CD4-positive, alpha-beta T cell treated with Interleukin-21 for 1 hour (primary cell): Measurements from ENCODE around the gene EEF2.
"Not testable (repeated sequence)": the region's sequence is repeated elsewhere in the genome, so short reads cannot be mapped to it uniquely, and the experiment has no call there.

Experiments used
- DNase-seq: peaks from one replicate; pipeline ENCODE4 v3.0.0-alpha.2; 2020

EEF2 gene

DNA sequence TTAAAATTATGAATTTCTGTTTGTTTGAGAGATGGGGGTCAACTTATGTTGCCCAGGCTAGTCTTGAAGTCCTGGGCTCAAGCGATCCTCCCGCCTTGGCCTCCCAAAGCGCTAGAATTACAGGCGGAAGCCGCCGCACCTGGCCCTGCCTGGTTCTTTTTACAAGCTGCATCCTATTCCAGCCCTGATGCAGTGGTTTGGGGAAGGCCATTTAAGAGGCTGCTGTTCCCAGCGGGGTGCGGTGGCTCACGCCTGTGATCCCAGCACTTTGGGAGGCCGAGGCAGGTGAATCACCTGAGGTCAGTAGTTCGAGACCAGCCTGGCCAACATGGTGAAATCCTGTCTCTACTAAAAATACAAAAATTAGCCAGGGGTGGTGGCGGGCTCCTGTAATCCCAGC is 17.3 kb downstream of the EEF2 start:
- not testable (repeated sequence) for DNase-seq

DNA sequence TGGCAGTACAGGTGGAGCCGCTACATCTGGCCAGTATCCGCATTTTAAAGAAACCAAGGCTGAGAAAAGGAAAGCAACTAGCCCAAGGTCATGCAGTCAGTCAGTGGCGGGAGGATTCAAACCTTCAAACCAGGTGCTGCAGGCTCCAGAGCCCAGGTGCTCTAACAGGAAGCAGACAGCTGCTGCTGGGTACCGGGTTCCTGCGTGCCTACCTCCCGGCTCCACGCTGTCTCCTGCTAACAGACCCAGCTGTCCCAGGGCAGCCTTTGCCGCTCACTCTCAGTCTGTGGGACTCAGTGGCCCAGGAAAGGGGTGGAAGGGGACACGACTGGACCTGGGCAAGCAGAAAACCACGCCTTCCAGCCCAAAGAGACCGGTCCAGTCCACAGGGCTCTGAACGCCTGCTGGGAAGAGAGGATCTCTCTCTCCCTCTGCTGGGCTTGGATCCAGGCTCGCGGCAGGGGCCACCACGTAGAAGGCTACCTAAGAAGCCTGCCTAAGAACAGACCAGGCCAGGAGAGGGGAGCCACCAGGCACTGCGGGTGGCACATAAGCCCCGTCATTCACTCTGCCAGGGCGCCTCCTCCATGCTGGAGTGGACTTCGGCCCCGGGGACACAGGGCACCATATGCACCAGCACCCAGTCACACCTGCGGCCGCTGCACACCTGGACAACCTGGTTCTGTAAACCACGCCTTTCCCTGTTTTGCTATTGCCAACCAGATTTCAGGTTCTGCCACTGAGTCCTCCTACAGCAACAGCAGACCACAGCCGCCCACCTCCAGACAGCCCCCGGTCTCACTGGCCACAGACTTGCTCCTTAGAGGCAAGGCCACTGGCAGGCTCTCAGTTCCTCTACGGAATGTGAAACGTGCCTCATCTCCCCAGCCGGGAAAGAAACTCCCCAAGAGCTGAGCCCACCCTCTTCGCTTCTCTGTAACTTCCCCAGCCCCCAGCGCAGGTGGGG is 18.9 kb downstream of the EEF2 start:
- DNase-seq: no peak

DNA sequence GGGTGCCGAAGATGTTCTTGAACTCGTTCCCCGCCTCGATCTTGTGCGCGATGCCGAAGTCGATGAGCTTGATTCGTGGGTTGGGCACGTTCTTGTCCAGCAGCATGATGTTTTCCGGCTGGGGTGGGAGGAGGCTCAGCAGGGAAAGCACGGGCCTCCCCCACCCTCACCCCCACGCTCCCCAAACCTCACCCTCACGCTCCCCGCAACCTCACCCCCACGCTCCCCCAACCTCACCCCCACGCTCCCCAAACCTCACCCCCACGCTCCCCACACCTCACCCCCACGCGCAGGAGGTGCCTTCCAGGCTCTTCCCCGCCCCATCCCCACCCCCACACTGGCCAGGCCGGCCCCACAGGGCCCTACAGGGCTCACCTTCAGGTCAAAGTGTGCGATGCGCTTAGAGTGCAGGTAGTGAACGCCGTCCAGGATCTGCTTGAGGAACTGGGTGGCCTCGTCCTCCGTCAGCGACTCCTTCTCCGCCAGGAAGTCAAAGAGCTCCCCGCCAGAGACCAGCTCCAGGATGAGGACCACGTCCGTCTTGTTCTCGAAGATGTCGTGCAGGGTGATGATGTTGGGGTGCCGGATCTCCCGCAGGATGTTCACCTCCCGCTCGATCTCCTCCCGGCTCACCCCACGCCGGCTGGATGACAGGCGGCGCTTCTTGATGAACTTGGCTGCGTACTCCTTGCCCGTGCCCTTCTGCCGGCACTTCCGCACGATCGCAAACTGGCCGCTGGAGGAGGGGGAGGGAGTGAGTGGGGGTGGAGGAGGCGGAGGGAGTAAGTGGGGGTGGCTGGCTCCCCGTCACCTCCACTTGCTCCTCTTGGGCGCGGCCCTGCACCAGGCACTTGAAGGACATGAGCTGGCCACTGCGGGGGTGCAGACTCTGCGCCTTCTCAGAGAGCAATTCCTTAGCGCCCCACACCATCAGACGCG is 20.7 kb downstream of the EEF2 start:
- DNase-seq: no peak

DNA sequence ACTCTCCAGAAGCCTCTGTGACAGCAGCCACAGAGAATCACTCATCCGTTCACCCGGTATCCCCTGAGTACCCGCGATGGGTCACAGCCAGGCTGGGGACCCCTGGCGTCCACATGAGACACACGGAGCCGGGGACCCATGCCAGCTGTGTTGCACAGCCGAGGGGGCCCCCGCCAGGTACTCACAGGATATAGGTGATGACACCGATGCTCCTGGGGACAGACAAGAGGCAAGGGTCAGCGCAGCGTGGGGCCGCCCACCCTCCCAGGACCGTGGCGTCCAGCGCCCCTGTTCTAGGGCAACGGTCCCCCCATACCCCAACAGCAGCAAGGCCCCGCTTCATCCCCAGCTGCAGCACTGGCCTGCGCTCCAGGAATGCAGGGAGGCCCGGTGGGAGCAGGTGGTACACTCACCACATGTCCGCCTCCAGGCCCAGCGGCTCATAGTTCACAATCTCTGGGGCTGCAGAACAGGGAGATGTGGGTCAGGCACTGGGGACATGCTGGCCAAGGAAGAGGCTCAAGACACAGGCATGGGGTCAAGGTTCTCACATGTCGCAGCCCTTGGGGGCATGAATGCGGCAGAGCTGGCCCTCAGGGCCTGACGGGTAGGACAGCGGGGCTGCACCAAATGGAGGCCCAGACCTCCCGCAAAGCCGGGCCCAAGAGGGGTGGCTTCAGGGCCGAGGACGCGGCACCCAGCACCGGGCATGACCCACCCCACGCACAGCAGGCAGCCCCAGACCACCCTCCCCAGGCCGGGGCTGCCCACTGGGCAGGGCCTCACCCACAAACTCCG is 21.6 kb downstream of the EEF2 start:
- DNase-seq: no peak

DNA sequence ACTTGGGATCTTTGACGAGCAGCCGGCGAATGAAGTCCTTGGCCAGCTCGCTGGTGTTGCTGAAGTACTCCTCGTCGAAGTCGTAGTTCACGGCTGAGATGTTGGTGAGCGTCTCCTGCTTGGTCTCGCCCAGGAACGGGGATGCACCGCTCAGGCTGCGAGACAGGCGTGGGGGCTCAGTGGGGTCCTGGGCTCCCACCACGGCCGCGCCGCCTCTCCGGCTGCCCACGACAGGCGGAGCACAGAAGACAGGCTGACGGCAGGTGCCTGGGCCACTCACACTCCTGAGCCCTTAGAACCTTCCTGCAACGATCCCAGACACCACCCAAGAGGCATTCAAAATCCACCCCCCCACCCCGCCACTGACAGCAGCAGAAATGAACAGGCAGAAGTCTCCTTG is 24.3 kb downstream of the EEF2 start:
- no peak for DNase-seq

DNA sequence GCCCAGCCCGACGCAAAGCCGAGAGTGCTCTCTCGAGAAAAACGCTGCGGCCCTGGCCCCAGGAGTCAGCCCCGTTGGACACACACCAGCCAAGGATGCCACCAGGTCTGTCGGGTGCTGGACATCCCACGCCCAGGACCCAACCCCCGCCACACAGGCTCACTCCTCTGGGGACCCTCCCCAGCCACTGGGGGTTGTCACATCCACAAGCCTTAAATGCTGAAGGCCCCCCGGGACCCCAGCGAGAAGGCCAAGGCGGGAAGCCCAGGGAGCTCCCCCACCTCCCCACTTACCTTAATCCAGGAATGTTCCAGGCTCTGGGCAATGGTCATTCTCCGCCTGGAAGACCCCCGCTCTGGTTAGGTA is 25.5 kb downstream of the EEF2 start:
- DNase-seq: no peak

DNA sequence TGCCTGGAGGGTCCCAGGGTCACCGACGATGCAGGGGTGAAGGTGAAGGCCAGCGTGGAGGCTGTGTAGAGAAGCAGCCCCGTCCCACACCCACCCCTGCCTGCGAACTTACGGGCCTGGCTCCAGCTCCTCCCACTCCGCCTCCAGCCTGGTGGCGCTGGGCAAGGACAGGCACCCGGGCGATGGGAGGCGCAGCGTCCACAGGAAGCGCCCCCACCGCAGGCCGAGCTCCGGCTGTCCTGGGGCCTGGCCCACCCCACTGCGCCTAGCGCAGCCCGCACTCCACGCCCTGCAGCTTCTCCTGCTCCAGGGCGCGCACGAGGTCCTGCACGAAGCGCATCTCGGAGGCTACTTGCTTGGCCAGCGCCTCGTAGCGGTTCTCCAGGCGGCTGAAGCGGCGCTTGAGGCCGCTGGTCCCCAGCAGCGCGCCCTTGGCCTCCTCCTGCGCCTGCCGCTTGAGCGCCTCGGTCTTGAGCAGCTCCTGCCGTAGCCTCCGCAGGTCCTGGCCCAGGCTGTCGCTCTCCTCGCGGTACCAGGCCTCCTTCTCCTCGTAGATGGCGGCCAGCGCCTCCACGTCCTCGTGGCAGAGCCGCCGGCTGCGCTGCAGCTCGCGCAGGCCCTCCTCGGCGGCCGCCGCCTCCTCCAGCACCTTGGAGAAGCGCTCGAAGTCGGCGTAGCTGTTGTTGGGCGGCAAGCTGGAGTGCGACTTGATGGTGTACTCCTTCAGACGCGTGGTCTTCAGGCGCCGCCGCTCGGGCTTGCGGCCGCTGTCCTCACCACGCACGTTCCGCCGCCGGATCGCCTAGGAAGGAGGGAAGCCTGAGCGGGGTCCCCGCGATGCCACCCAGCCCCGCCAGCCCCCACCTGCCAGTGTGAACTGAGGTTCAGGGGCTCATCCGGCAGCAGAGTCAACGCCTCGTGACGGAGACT is 26.2 kb downstream of the EEF2 start:
- DNase-seq: no peak

DNA sequence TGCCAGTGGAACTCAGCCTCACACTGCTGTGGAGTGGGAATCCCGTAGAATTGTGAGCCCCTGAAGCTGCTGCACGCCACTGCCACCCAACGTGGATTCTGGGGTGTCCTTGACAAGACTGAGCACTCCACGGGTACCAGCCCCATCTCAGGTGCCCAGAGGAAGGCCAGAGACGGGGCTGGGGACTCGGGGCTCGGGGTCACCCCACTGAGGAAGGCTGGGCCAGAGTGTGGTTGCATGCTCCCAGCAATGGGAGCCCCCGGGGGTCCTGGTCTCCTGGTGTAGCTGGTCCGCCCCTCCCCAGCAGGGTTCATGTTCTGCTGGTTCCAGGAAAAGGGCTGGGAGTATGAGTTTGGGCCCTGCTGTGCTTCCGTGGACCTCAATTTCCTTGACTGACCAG is 29.6 kb downstream of the EEF2 start:
- no peak for DNase-seq

DNA sequence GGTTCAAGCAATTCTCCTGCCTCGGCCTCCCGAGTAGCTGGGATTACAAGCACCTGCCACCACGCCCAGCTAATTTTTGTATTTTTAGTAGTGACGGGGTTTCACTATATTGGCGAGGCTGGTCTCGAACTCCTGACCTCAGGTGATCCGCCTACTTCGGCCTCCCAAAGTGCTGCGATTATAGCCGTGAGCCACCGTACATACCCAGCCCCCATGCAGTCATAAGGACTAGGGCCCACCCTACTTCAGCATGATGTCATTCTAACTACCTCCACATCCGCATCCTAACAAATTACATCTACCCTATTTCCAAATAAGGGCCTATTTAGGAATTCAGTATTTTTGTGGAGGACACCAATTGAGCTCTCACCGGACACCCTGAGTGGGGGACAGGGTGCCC is 30.0 kb downstream of the EEF2 start:
- DNase-seq: not testable (repeated sequence)

DNA sequence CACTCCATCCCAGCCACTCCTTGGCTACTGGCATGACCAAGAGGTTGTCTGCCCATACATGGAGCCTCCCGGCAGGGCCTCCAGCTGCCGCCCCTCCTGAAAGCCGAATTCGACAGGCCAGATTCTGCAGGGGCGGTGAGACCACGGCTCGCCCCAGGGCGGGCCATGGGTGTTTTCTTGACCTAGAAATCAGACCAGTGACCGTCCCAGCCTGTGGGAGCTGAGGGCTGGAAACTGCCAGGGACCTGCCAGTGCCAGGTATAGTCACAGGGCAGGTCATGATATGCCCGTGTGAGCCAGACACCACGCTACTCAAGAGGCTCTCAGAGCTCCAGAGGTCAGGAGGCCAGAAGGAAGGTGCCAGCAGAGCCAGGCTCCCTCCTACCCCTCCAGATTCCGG is 31.2 kb downstream of the EEF2 start:
- no peak for DNase-seq

DNA sequence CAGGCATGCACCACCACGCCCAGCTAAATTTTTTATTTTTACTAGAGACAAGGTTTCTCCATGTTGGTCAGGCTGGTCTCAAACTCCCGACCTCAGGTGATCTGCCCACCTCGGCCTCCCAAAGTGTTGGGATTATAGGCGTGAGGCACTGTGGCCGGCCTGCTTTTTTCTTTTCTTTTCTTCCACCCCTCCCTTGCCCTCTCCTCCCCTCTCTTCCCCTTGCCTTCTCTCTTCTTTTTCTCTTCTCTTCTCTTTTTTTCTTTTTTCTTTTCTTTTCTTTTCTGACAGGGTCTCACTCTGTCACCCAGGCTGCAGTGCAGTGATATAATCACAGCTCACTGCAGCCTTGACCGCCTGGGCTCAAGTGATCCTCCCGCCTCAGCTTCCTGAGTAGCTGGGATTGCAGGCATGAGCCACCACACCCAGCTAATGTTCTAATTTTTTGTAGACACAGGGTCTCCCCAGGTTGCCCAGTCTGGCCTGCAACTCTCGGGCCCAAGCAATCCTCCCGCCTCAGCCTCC is 32.4 kb downstream of the EEF2 start:
- not testable (repeated sequence) for DNase-seq

DNA sequence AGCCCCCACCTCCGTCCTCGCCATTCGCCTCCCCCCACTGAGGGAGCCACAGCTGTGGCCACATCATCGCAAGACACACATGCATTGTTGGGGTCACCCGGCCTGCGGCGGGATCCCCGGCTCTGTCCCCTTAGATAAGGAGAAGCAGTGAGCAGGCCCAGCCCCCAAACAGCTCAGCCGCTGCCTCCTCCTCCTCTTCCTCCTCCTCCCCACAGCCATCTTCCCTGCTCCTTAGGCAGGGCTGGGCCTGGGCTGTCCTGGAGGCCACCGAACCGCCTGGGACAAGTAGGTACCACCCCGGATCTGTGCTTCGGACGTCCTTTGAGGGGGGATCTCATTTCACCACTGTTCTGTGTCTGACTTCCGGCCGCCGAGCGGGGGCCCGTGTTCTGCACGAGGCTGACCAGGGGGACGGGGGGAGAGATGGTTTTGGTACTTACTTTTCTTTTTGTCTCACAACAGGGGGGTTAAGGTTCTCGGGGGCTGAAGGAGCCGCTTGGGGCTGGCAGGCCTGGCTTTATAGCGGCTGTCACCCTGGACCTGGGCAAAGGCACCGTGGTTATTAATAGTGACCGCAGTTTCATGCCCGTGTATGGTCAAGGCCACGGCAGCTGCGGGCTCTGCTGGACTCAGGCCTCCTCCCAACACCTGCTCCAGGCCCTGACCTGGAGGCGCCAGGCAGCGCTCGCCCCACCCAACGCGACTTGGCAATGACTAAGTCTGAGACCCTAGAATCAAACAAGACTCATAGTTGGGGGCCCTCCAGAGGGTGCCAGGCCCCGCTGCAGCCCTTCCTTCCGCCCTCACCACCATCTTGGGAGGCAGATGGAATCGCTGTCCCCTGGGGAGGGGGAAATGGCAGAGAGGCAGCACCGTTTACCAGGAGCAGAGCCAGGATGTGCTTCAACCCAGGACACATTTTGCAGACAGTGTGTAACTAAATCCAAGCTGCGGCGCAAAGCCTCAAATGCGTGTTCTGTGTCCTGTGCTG is 34.1 kb downstream of the EEF2 start:
- no peak for DNase-seq

DNA sequence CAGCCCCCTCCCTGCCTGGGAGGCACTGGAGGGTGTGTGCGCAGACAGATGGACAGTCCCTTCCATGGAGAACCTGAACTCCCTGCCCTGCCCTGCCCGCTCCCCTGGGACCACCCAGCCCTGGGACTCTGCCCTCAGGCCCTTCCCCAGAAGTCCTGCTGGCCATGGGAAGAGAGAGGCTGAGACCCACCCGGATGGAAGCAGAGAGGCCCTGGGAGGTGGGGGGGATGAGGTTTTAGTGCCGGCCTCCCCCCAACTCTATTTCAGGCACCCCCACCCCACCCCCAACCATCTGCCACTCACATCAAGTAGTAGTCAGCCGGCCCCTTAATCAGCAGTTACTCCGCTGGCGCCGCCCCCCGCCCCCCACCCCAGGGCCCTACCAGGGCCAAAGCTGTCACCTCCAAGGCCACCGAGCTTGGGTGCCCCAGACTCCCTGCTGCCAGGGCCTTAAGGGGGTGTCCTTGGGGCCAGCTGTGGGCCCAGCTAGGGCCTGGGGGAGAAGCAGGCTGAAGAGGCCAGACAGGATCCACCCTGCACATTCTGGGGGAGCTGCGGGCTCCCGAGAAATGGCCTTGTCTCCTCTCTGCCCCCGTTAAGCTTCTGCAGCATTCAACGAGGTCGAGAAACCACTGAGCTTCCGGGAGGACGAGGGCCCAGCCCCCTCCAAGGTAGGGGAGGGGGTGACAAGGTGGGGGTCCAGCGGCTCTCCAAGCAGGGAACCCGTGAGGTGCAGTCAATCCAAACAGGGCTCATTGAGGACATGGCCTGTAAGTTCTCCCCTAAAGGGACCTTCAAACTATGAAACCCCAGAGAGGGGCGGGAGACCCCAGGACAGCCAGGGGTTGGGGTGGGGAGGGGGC is 35.0 kb downstream of the EEF2 start:
- DNase-seq: no peak

DNA sequence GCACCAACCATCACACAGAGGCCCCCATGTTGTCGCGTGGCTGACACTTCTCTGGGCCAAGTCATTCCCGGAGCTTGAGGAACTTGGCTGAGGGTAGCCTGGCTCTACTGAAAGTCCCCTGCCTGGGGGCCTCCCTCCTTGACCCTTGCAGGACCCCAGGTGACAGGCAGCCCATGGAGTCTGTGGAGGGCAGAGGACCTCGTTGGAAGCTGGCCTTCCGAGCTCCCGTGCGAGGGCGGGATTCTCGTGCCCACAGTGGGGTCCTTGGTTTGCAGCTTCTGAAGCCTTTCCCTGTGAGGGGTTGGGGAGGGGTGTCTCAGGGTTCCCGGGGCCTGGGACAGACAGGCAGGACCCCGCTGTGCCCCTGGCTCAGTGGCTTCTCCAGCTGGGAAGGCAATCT is 36.0 kb downstream of the EEF2 start:
- DNase-seq: no peak

DNA sequence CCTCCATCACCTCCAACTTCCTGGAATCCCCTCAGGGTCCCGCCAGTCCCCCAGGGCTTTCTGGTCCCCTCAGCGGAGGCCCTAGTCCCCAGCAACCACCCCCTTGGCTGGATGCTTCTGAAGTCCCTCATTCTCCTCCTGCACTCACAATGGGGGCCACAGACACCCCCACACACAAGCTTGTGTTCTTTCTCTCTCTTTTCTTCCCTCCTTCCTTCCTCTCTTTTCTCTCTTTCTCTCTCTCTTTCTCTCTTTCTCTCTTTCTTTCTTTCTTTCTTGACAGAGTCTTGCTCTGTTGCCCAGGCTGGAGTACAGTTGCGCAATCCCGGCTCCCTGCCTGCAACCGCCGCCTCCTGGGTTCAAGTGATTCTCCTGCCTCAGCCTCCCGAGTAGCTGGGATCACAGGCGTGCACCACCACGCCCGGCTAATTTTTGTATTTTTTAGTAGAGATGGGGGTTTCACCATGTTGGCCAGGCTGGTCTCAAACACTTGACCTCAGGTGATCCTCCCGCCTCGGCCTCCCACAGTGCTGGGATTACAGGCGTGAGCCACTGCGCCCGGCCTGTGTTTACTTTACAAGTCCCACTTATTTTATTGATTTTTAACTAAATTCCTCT is 37.8 kb downstream of the EEF2 start:
- DNase-seq: not testable (repeated sequence)

DNA sequence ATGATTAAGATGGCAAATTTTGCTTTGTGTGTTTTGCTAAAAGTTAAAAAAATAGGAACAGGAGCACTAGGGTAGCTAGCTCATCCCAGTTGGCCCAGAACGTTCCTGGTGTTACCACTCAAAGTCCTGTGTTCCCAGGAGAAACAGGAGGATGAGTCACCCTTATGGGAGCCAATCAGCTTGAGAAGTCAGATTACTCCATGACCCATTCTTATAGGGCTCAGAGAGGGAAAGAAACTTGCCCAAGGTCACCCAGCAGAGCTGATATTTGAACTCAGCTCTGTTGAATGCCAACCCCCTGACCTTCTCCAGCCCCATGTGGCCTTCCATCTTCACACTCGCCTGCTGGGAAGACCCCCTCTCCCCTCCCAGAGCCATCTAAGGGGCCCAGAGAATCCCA is 39.4 kb downstream of the EEF2 start:
- no peak for DNase-seq

DNA sequence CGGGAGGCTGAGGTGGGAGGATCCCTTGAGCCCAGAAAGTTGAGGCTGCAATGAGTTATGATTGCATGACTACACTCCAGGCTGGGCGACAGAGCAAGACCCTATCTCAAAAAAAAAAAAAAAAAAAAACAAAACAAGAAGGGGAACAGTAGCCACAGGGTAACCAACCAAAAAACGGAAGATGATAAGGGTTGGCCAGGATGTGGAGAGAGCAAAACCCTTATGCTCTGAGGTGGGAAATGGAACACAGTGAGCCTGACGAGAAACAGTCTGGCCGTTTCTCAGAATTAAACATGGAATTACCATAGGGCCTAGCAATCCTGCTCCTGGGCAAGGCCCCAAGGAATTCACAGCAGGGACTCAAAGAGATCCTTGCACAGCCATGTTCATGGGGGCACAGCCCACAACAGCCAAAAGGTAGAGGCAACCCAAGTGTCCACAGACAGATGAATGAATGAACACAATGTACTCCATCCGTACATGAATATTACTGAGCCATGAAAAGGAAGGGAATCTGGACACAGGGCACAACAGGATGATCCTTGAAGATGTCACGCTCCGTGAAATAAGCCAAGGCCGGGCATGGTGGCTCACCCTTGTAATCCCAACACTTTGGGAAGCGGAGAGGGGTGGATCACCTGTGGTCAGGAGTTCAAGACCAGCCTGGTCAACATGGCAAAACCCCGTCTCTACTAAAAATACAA is 41.1 kb downstream of the EEF2 start:
- no peak for DNase-seq

DNA sequence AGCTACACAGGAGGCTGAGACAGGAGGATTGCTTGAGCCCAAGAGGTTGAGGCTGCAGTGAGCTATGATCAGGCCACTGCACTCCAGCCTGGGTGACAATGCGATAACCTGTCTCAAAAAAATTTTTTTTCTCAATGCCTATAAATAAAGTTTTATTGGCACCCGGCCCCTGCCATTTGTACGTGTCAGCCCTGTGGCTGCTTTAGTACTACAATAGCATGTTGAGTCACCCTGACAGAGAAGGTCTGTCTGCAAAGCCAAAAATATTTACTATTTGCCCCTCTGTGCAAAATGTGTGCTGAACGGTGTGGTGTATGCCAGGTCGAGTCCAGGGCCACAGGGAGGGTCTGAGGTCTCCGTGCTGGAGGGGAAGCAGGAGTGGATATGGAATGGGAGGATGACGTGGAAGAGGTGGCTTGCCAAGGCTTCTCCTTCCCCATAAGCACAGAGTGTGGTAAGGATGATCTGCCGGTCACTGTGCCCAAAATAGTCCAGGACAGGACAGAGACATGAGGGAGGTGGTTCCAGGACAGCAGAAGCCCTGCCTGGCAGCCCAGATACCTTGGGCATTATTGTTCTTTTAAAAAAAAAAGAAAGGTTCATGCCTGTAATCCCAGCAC is 42.4 kb downstream of the EEF2 start:
- DNase-seq: no peak
